ENCODE data around the gene HJURP. TPM values are rescaled to one million over a fixed set of nuclear protein-coding genes. Genes with fewer than 3 reads are reported as not detected.

Gene HJURP
- total and polyA plus RNA-seq, 9 of the 15 experiments (the other 6 are each of a cell fraction or from before 2014, with no cell fraction given) = 13.8 to 102 (median 28.3) TPM

DNA sequence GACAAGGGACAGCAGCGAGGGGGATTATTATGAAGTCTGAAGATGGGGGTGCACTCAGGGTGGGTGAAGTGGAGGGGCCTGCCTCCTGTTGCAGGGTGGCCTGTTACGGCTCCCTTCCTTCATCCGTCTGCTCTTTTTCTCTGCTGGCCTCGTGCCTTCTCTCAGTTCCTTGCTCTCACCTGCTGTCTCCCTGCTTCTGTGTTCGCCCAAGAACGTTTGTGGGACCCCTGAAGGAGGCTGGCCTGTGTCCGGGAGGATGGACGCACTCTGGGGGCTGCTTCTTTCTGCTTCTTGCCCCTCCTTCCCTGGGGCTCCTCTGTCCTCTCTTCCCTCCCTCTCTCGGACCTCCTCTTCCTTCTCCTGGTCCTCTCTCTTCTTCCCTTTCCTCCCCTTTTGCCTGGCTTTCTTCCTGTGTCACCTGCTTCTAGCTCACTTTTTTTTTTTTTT lies 62.4 kb downstream of the HJURP start:
- Histone ChIP-seq H3K27me3 (ENCODE audit: control insufficient read depth in 2 of 2, insufficient read depth in 2 of 2, low read length in 2 of 2) (peaks cover 0 to 44% of the 10 kb centered on the region in 2 experiments; a peak in 2 of 5 replicates), H3K4me1 (replicated peaks in 1 of 2; ENCODE audit: control insufficient read depth in 2 of 2, insufficient read depth in 2 of 2, low read length in 2 of 2) (no peaks in the 10 kb centered on the region; a peak in 1 of 5 replicates), H3K79me2 (ENCODE audit: control insufficient read depth, insufficient read depth, low read length) (no peaks in the 10 kb centered on the region), H3K4me3 (no peak overlapping the region), H2AFZ (ENCODE audit: low read depth, low read length) (no peak overlapping the region), H3K9me3 (replicated peaks; ENCODE audit: control insufficient read depth, insufficient read depth, low read depth, low read length) (no peaks in the 10 kb centered on the region), H4K20me1 (replicated peaks; ENCODE audit: control insufficient read depth, insufficient read depth, low read length) (no peaks in the 10 kb centered on the region), H3K36me3 (ENCODE audit: control insufficient read depth, insufficient read depth, low read length) (no peaks in the 10 kb centered on the region), H3K9ac (ENCODE audit: insufficient read depth in 1 of 2, low read depth in 2 of 2, low read length in 2 of 2) (no peak overlapping the region), H3K27ac (ENCODE audit: extremely low read depth, low read depth, low read length) (no peak overlapping the region), H3K9me1 (ENCODE audit: control insufficient read depth, insufficient read depth, low read length) (no peaks in the 10 kb centered on the region), H3K4me2 (ENCODE audit: insufficient read depth, low read length) (no peak overlapping the region)
- 0% methylated on average over 2 of the region's 9 CpGs for WGBS (ENCODE audit: insufficient coverage, low coverage, missing lambda C conversion rate)
- FAIRE-seq = no peak
- no peak for ATAC-seq
- TF ChIP-seq ZFX (CRISPR knock-in tag; IDR thresholded peaks at IDR 0.05) (no peak), ARID1B (IDR thresholded peaks at IDR 0.05) (no peak), HDAC8 (tag; IDR thresholded peaks at IDR 0.05) (no peak), CEBPZ (IDR thresholded peaks at IDR 0.05; ENCODE audit: borderline replicate concordance, low read depth, low read length) (no peak), SNAPC5 (CRISPR knock-in tag; IDR thresholded peaks at IDR 0.05) (no peak), ZBTB43 (CRISPR knock-in tag; IDR thresholded peaks at IDR 0.05) (no peak), PML (IDR thresholded peaks at IDR 0.05; ENCODE audit: low read length) (no peak), ZNF384 (IDR thresholded peaks at IDR 0.05; ENCODE audit: low read depth, low read length) (no peak)
- BruUV-seq (replicated peaks) = no TSS peak
- ChIA-PET POLR2A (interaction anchor here (1.1 kb wide), 1 partner anchor 29 kb away, joined by 4 read pairs; no protein-coding TSS in a partner anchor), CTCF (ENCODE audit: low intra/inter-chr PET ratio) (no interaction called here)
- intact Hi-C loops (cut with micrococcal nuclease) (no loop called here), in situ Hi-C loops (cut with MboI) (no loop called here)
- DNase-seq (ENCODE audit: extremely low read depth in 1 of 4, low spot score in 3 of 4) = no peak

Data from K562 (cell line).